ENCODE data around the gene LHX1.

DNA sequence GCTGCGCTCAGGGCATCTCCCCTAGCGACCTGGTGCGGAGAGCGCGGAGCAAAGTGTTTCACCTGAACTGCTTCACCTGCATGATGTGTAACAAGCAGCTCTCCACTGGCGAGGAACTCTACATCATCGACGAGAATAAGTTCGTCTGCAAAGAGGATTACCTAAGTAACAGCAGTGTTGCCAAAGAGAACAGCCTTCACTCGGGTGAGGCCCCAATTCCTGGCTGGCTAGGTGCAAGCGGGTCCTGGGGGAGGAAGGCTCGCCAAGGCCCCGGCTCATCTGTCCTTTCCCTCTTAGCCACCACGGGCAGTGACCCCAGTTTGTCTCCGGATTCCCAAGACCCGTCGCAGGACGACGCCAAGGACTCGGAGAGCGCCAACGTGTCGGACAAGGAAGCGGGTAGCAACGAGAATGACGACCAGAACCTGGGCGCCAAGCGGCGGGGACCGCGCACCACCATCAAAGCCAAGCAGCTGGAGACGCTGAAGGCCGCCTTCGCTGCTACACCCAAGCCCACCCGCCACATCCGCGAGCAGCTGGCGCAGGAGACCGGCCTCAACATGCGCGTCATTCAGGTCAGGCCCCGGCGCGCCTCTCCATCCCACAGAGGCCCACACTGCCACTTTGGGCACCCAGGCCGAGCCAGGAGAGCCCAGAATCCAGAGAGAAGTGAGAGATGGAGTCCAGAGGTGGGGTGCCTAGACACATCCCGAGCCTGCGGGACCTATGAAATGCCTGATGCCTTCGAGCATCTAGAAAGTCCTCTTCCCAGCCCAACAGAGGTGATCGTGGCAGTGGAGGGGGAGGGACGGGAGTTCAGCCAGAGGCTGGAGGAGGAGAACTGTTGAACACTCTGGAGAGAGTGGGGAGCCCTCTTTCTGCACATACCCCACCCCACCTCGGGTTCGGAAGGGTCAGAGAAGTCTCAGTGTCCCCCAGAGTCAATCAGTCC, 3.3 kb downstream of the LHX1 start:
- no peak for TF ChIP-seq SIN3A (IDR thresholded peaks at IDR 0.05; ENCODE audit: low read depth, low read length)
- no peak for TF ChIP-seq POLR2AphosphoS5 (IDR thresholded peaks at IDR 0.05; ENCODE audit: low read length)
- TF ChIP-seq SP1 (IDR thresholded peaks at IDR 0.05; ENCODE audit: low read depth, low read length), result no peak
- TF ChIP-seq EP300 (IDR thresholded peaks at IDR 0.05; ENCODE audit: borderline replicate concordance in 1 of 2, control insufficient read depth in 1 of 2, low read depth in 2 of 2, low read length in 2 of 2), result no peak
- no peak for TF ChIP-seq NFIC (IDR thresholded peaks at IDR 0.05; ENCODE audit: low read depth, low read length)
- TF ChIP-seq ATF2 (IDR thresholded peaks at IDR 0.05; ENCODE audit: low read length), result no peak
- no peak for TF ChIP-seq RCOR1 (conservative IDR thresholded peaks at IDR 0.05; ENCODE audit: low read depth, low read length)
- TF ChIP-seq POLR2A (IDR thresholded peaks at IDR 0.05; ENCODE audit: low read depth, low read length), result no peak

Measured in GM12878 (cell line).